ENCODE results near the gene TCEA2. TPM values are rescaled to one million over a fixed set of nuclear protein-coding genes. Genes with fewer than 3 reads are reported as not detected.

TCEA2 gene
- total RNA-seq, 1 donor from 2014 or later: 8.4 TPM

DNA sequence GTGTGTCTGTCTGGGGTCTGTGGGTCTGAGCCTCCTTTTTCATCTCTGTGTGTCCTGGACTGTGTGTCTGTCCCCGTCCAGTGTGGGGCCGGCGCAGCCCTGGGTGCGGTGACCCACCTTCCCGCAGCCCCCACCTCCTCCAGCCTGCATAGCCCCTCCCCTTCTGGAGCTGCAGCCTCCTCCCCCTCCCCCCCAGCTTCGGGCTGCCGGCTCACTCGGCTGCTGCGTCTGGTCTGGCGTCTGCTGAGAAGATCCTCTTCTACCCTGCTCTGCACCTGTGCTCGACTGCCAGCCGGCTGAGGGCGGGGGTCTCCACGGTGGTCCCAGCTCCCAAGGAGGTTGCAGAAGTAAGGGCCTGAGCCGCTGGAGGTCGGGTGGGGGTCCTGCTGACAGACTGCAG lies 28.8 kb downstream of the TCEA2 start:
- Histone ChIP-seq H3K9ac (ENCODE audit: low read depth in 1 of 3, low read length in 3 of 3) (no peak overlapping the region), H3K4me1 (ENCODE audit: control insufficient read depth in 3 of 3, insufficient read depth in 3 of 3, low read length in 3 of 3) (no peaks in the 10 kb centered on the region), H3K36me3 (ENCODE audit: control insufficient read depth in 3 of 3, insufficient read depth in 3 of 3, low read length in 3 of 3) (no peaks in the 10 kb centered on the region), H3K9me3 (ENCODE audit: control insufficient read depth in 3 of 3, low read length in 3 of 3) (peaks cover 0 to 4% (median 0%) of the 10 kb centered on the region in 3 donors), H3K4me3 (ENCODE audit: low read length in 3 of 3) (no peak overlapping the region), H3K27me3 (ENCODE audit: control insufficient read depth in 3 of 3, insufficient read depth in 3 of 3, low read length in 3 of 3) (peaks cover 21 to 48% (median 22%) of the 10 kb centered on the region in 3 donors), H3K27ac (ENCODE audit: low read depth, low read length) (no peak overlapping the region)

DNA sequence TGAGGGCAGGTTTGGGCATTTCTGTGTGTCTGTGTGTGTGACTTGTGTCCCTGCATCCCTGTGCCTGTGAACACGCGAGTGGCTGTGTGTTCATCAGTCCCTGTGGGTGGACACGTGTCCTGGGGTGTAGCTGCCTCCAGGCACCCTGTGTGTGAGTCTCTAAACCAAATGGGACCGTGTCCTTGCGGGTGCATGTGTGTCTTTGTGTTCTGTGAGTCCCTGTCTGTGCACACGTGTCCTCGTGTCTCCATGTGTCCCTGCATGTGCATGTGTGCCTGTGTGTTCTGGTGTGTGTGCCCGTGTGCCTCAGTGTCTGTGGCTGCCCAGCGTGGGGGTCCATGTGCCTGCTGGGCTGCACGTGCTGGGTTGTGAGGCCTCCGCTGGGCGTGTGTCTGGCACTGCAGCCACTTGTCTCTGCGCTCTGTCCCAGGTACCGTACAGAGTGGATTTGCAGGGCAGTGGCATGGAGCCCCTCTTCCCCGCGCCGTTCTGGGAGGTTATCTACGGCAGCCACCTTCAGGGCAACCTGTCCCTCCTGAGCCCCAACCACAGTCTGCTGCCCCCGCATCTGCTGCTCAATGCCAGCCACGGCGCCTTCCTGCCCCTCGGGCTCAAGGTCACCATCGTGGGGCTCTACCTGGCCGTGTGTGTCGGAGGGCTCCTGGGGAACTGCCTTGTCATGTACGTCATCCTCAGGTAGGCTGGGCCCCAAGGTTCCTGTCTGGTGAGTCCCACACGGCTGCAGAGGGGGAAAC lies 29.4 kb downstream of the TCEA2 start:
- no peak overlapping the region for H3K27ac ChIP-seq (ENCODE audit: low read depth, low read length)
- H3K9ac ChIP-seq (ENCODE audit: low read depth in 1 of 3, low read length in 3 of 3): no peak overlapping the region
- H3K27me3 ChIP-seq (ENCODE audit: control insufficient read depth in 3 of 3, insufficient read depth in 3 of 3, low read length in 3 of 3): peaks cover 21 to 54% (median 22%) of the 10 kb centered on the region in 3 donors
- no peak overlapping the region for H3K4me3 ChIP-seq (ENCODE audit: low read length in 3 of 3)
- no peaks in the 10 kb centered on the region for H3K4me1 ChIP-seq (ENCODE audit: control insufficient read depth in 3 of 3, insufficient read depth in 3 of 3, low read length in 3 of 3)
- no peaks in the 10 kb centered on the region for H3K36me3 ChIP-seq (ENCODE audit: control insufficient read depth in 3 of 3, insufficient read depth in 3 of 3, low read length in 3 of 3)
- H3K9me3 ChIP-seq (ENCODE audit: control insufficient read depth in 3 of 3, low read length in 3 of 3): peaks cover 0 to 3% (median 0%) of the 10 kb centered on the region in 3 donors

DNA sequence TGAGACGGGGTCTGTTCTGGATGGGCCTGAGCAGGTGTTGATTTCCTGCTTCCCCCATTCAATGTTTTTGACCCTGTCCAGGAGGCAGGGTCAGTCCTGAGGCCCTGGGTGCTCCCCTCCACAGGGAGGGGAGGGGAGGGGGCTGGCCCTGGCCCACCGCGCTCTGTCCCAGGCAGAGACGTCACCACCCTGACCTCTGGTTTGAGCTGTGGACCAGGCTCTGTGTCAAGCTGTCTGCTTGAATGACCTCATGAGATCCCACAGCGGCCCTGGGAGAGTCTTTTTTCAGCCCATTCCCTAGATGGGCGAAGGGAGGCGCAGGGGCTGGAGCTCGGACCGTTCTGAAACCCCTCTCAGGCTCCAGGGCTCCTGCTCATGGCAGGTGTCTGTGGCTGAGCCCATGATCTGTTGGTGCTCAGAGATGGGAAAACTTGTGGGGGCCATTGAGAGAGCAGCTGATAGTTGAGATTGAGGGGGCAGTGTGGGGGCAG lies 30.1 kb downstream of the TCEA2 start:
- H3K4me1 ChIP-seq (ENCODE audit: control insufficient read depth in 3 of 3, insufficient read depth in 3 of 3, low read length in 3 of 3): no peaks in the 10 kb centered on the region
- H3K4me3 ChIP-seq (ENCODE audit: low read length in 3 of 3): no peak overlapping the region
- no peaks in the 10 kb centered on the region for H3K9me3 ChIP-seq (ENCODE audit: control insufficient read depth in 3 of 3, low read length in 3 of 3)
- no peak overlapping the region for H3K27ac ChIP-seq (ENCODE audit: low read depth, low read length)
- no peak overlapping the region for H3K9ac ChIP-seq (ENCODE audit: low read depth in 1 of 3, low read length in 3 of 3)
- peaks cover 16 to 54% (median 21%) of the 10 kb centered on the region in 3 donors for H3K27me3 ChIP-seq (ENCODE audit: control insufficient read depth in 3 of 3, insufficient read depth in 3 of 3, low read length in 3 of 3)
- no peaks in the 10 kb centered on the region for H3K36me3 ChIP-seq (ENCODE audit: control insufficient read depth in 3 of 3, insufficient read depth in 3 of 3, low read length in 3 of 3)

DNA sequence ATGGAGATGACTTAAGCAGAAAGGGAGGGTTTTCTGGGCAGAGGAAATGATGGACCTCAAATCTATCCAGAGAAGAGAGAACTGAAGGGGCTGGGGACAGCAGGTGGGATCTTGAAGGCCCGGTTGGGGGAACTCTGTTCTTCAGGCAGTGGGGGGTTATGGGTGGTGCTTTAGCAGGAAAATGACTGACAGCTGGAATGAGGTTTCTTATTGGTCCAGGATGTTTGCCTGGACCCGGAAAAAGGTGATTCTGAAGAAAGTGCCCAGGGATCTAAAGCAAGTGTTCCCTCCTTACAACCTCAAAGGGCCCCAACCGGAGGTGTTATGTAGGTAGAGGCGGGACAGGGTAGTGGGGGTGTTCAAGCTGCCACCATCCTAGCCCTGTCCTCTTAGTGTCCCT lies 32.5 kb downstream of the TCEA2 start:
- Histone ChIP-seq H3K36me3 (ENCODE audit: control insufficient read depth in 3 of 3, insufficient read depth in 3 of 3, low read length in 3 of 3) (no peaks in the 10 kb centered on the region), H3K4me1 (ENCODE audit: control insufficient read depth in 3 of 3, insufficient read depth in 3 of 3, low read length in 3 of 3) (peaks cover 0 to 2% (median 0%) of the 10 kb centered on the region in 3 donors), H3K27ac (ENCODE audit: low read depth, low read length) (no peak overlapping the region), H3K27me3 (ENCODE audit: control insufficient read depth in 3 of 3, insufficient read depth in 3 of 3, low read length in 3 of 3) (peaks cover 14 to 55% (median 33%) of the 10 kb centered on the region in 3 donors), H3K9me3 (ENCODE audit: control insufficient read depth in 3 of 3, low read length in 3 of 3) (no peaks in the 10 kb centered on the region), H3K9ac (ENCODE audit: low read depth in 1 of 3, low read length in 3 of 3) (no peak overlapping the region), H3K4me3 (ENCODE audit: low read length in 3 of 3) (no peak overlapping the region)

DNA sequence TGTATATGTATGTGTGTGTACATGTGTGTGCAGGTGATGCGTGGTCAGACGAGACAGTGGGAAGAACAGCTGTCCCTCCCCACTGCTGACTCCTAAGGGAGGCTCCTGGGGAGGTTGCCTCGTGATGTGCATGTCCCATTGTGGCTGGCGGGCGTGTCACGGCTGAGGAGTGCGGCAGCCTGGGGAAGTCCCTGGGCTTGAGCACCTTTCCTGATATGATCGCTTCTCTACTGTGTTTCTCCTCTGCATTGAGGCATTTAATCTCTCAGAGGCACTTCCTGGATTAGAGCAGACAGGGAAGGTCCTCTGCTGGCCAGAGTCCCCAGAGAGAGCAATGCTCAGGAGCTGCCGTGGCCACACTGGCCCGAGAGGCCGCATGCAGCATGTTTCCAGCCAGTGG lies 32.9 kb downstream of the TCEA2 start:
- Histone ChIP-seq H3K27me3 (ENCODE audit: control insufficient read depth in 3 of 3, insufficient read depth in 3 of 3, low read length in 3 of 3) (peaks cover 18 to 59% (median 36%) of the 10 kb centered on the region in 3 donors), H3K36me3 (ENCODE audit: control insufficient read depth in 3 of 3, insufficient read depth in 3 of 3, low read length in 3 of 3) (no peaks in the 10 kb centered on the region), H3K9ac (ENCODE audit: low read depth in 1 of 3, low read length in 3 of 3) (no peak overlapping the region)

DNA sequence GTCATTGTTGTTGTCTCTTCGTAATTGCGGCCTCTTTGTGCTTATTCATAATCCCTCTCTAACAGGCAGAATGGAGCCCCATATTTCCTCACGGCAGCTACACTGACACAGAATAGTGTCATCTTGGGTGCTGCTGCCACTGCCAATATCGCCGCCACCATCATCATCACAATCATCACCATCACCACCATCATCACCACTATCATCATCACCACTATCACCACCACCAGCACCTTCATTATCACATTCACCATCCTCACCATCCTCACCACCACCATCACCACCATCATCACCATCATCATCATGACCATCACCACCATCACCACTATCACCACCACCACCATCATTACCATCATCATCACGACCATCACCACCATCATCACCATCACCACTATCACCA lies 33.5 kb downstream of the TCEA2 start:
- H3K4me3 ChIP-seq (ENCODE audit: low read length in 3 of 3): no peak overlapping the region
- H3K9me3 ChIP-seq (ENCODE audit: control insufficient read depth in 3 of 3, low read length in 3 of 3): no peaks in the 10 kb centered on the region
- H3K9ac ChIP-seq (ENCODE audit: low read depth in 1 of 3, low read length in 3 of 3): no peak overlapping the region
- peaks cover 24 to 66% (median 42%) of the 10 kb centered on the region in 3 donors for H3K27me3 ChIP-seq (ENCODE audit: control insufficient read depth in 3 of 3, insufficient read depth in 3 of 3, low read length in 3 of 3)
- no peak overlapping the region for H3K27ac ChIP-seq (ENCODE audit: low read depth, low read length)
- no peaks in the 10 kb centered on the region for H3K36me3 ChIP-seq (ENCODE audit: control insufficient read depth in 3 of 3, insufficient read depth in 3 of 3, low read length in 3 of 3)
- H3K4me1 ChIP-seq (ENCODE audit: control insufficient read depth in 3 of 3, insufficient read depth in 3 of 3, low read length in 3 of 3): peaks cover 0 to 2% (median 0%) of the 10 kb centered on the region in 3 donors

More for the DNA sequence above, 32.9 kb downstream of the TCEA2 start:
- no peaks in the 10 kb centered on the region for H3K9me3 ChIP-seq (ENCODE audit: control insufficient read depth in 3 of 3, low read length in 3 of 3)
- no peak overlapping the region for H3K4me3 ChIP-seq (ENCODE audit: low read length in 3 of 3)
- no peak overlapping the region for H3K27ac ChIP-seq (ENCODE audit: low read depth, low read length)
- peaks cover 0 to 2% (median 0%) of the 10 kb centered on the region in 3 donors for H3K4me1 ChIP-seq (ENCODE audit: control insufficient read depth in 3 of 3, insufficient read depth in 3 of 3, low read length in 3 of 3)

DNA sequence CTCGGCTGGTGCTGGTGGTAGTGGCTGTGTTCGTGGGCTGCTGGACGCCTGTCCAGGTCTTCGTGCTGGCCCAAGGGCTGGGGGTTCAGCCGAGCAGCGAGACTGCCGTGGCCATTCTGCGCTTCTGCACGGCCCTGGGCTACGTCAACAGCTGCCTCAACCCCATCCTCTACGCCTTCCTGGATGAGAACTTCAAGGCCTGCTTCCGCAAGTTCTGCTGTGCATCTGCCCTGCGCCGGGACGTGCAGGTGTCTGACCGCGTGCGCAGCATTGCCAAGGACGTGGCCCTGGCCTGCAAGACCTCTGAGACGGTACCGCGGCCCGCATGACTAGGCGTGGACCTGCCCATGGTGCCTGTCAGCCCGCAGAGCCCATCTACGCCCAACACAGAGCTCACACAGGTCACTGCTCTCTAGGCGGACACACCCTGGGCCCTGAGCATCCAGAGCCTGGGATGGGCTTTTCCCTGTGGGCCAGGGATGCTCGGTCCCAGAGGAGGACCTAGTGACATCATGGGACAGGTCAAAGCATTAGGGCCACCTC lies 35.5 kb downstream of the TCEA2 start:
- H3K4me1 ChIP-seq (ENCODE audit: control insufficient read depth in 3 of 3, insufficient read depth in 3 of 3, low read length in 3 of 3): peaks cover 0 to 4% (median 0%) of the 10 kb centered on the region in 3 donors
- H3K36me3 ChIP-seq (ENCODE audit: control insufficient read depth in 3 of 3, insufficient read depth in 3 of 3, low read length in 3 of 3): no peaks in the 10 kb centered on the region
- no peak overlapping the region for H3K27ac ChIP-seq (ENCODE audit: low read depth, low read length)
- peaks cover 42 to 68% (median 52%) of the 10 kb centered on the region in 3 donors for H3K27me3 ChIP-seq (ENCODE audit: control insufficient read depth in 3 of 3, insufficient read depth in 3 of 3, low read length in 3 of 3)
- H3K9ac ChIP-seq (ENCODE audit: low read depth in 1 of 3, low read length in 3 of 3): no peak overlapping the region
- no peaks in the 10 kb centered on the region for H3K9me3 ChIP-seq (ENCODE audit: control insufficient read depth in 3 of 3, low read length in 3 of 3)
- no peak overlapping the region for H3K4me3 ChIP-seq (ENCODE audit: low read length in 3 of 3)

DNA sequence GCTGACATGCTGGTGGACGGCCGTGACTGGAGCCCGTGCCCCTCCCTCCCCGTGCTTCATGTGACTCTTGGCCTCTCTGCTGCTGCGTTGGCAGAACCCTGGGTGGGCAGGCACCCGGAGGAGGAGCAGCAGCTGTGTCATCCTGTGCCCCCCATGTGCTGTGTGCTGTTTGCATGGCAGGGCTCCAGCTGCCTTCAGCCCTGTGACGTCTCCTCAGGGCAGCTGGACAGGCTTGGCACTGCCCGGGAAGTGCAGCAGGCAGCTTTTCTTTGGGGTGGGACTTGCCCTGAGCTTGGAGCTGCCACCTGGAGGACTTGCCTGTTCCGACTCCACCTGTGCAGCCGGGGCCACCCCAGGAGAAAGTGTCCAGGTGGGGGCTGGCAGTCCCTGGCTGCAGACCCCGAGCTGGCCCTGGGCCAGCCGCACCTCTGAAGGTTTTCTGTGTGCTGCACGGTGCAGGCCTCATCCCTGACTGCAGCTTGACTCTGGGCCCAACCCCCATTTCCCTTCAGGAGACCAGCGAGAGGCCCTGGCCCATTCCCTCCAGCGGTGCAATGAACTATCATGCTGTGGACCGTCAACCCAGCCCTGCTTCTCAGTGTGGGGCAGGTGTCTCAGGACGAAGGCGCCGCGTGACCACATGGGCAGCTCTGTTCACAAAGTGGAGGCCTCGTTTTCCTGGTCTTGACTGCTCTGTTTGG lies 36.2 kb downstream of the TCEA2 start:
- H3K4me1 ChIP-seq (ENCODE audit: control insufficient read depth in 3 of 3, insufficient read depth in 3 of 3, low read length in 3 of 3): peaks cover 0 to 4% (median 0%) of the 10 kb centered on the region in 3 donors
- no peak overlapping the region for H3K4me3 ChIP-seq (ENCODE audit: low read length in 3 of 3)
- H3K9me3 ChIP-seq (ENCODE audit: control insufficient read depth in 3 of 3, low read length in 3 of 3): no peaks in the 10 kb centered on the region
- H3K27me3 ChIP-seq (ENCODE audit: control insufficient read depth in 3 of 3, insufficient read depth in 3 of 3, low read length in 3 of 3): peaks cover 49 to 75% (median 58%) of the 10 kb centered on the region in 3 donors
- H3K36me3 ChIP-seq (ENCODE audit: control insufficient read depth in 3 of 3, insufficient read depth in 3 of 3, low read length in 3 of 3): no peaks in the 10 kb centered on the region
- H3K27ac ChIP-seq (ENCODE audit: low read depth, low read length): no peak overlapping the region
- H3K9ac ChIP-seq (ENCODE audit: low read depth in 1 of 3, low read length in 3 of 3): no peak overlapping the region

DNA sequence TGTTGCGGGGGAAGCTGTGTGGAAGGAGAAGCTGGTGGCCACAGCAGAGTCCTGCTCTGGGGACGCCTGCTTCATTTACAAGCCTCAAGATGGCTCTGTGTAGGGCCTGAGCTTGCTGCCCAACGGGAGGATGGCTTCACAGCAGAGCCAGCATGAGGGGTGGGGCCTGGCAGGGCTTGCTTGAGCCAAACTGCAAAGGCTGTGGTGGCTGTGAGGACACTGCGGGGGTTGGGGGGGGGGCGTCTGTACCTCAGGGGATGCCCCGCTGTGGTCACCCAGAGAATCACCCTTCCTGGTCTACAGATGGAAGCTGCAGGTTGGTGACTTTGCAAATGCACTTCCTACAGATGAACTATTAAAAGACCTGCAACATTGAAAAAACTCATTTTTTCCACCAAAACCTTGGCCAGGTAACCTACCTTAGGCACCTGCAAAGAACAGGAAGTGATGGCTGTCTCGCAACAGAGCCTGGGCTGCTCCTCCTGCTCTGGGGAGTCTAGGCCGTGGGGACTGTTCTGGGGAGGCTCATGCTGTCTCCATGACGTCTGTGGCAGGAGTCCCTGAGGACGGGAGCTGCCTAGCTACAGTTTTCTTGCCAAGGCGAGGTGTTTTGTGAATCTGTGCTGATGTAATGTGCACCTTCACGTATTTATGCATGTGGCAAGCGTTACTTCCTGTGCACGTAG lies 37.0 kb downstream of the TCEA2 start:
- H3K9ac ChIP-seq (ENCODE audit: low read depth in 1 of 3, low read length in 3 of 3): no peak overlapping the region
- no peak overlapping the region for H3K27ac ChIP-seq (ENCODE audit: low read depth, low read length)
- peaks cover 53 to 77% (median 61%) of the 10 kb centered on the region in 3 donors for H3K27me3 ChIP-seq (ENCODE audit: control insufficient read depth in 3 of 3, insufficient read depth in 3 of 3, low read length in 3 of 3)
- peaks cover 0 to 4% (median 0%) of the 10 kb centered on the region in 3 donors for H3K4me1 ChIP-seq (ENCODE audit: control insufficient read depth in 3 of 3, insufficient read depth in 3 of 3, low read length in 3 of 3)
- no peaks in the 10 kb centered on the region for H3K36me3 ChIP-seq (ENCODE audit: control insufficient read depth in 3 of 3, insufficient read depth in 3 of 3, low read length in 3 of 3)
- H3K9me3 ChIP-seq (ENCODE audit: control insufficient read depth in 3 of 3, low read length in 3 of 3): no peaks in the 10 kb centered on the region
- H3K4me3 ChIP-seq (ENCODE audit: low read length in 3 of 3): no peak overlapping the region

All from skeletal muscle tissue (tissue), 4 donors.